Esophagus mucosa (tissue), 1 donor: ENCODE measurements around the gene GPR148. TPM values are rescaled to one million over a fixed set of nuclear protein-coding genes. Genes with fewer than 3 reads are reported as not detected.

Experiments
- ATAC-seq: fragments of 200-7000 bp; cut with Tn5 transposase; one replicate; pipeline ENCODE4 v1.9.1; 2020
- total RNA-seq: library from RNA; stranded (reverse); gene quantifications from one replicate; pipeline ENCODE4 v1.2.4, GENCODE V29; 2023
- donor health status: DM: yes; HTN: yes; CAD: no.

GPR148 gene
- total RNA-seq, 1 donor from 2014 or later: not detected

GRCh38 chr2:130769343-130769907 is 40.6 kb downstream of the GPR148 start:
- no peak for ATAC-seq

- no peak for ATAC-seq
Measured at GRCh38 chr2:130776550-130776949, 47.7 kb downstream of the GPR148 start.

- ATAC-seq: no peak
Measured at GRCh38 chr2:130778781-130779180, 49.9 kb downstream of the GPR148 start.

Other genes starting within 250 kb of the GPR148 start
- gene POTEI, start 219.7 kb upstream of the GPR148 start, total RNA-seq: not detected
- not detected for gene CFC1B, start 207.8 kb upstream of the GPR148 start, total RNA-seq
- not detected for gene CFC1, start 129.5 kb upstream of the GPR148 start, total RNA-seq
- gene POTEJ, start 117.6 kb upstream of the GPR148 start, total RNA-seq: not detected
- gene AMER3, start 26.5 kb downstream of the GPR148 start, total RNA-seq: not detected
- gene ARHGEF4, start 107.8 kb downstream of the GPR148 start, total RNA-seq: 41.8 TPM